GM12872 (cell line): Measurements from ENCODE around the gene IL6R.

Source experiments
- TF ChIP-seq, protein P1 (sequence below): IDR thresholded peaks from 3 replicates; pipeline ENCODE4 v1.5.1; 2011; ENCODE audit warnings: low read depth, mild to moderate bottlenecking, low read length, moderate library complexity; ENCODE audit not compliant: insufficient read depth

Gene IL6R

DNA sequence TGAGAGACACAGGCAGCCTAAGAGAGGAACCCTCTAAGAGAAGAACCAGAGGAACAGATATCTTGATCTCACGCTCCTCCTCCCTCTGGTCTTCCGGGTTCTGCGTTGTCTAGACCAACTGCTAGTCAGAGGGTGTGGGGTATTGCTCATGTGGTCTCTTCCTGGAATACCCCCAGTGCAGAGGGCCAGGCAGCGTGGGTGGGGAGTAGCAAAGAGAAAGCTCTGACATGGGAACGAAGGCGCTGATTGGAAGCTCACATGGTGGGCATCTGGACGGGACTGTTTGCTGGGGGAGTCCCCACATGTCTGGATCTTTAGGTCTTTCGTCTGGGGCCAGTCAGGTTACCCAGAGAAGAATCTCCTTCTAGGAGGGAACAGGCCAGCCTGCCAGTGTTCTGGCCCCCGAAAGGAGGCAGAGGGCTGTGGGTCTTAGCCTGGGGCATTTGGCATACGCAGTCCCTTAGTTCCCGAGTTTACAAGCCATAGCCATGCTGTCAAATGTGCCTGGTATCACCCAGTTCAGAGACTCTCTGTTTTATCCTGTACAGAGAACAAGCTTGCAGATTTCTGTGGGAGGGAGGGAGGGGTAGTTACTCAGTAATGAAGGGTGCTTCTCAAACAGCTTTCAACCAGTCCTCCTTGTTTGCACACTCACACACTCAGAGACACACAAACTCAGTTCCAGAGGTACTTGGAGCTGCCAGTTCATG is 18.3 kb upstream of the IL6R start:
- TF ChIP-seq, protein P1, sequence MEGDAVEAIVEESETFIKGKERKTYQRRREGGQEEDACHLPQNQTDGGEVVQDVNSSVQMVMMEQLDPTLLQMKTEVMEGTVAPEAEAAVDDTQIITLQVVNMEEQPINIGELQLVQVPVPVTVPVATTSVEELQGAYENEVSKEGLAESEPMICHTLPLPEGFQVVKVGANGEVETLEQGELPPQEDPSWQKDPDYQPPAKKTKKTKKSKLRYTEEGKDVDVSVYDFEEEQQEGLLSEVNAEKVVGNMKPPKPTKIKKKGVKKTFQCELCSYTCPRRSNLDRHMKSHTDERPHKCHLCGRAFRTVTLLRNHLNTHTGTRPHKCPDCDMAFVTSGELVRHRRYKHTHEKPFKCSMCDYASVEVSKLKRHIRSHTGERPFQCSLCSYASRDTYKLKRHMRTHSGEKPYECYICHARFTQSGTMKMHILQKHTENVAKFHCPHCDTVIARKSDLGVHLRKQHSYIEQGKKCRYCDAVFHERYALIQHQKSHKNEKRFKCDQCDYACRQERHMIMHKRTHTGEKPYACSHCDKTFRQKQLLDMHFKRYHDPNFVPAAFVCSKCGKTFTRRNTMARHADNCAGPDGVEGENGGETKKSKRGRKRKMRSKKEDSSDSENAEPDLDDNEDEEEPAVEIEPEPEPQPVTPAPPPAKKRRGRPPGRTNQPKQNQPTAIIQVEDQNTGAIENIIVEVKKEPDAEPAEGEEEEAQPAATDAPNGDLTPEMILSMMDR, result no peak

DNA sequence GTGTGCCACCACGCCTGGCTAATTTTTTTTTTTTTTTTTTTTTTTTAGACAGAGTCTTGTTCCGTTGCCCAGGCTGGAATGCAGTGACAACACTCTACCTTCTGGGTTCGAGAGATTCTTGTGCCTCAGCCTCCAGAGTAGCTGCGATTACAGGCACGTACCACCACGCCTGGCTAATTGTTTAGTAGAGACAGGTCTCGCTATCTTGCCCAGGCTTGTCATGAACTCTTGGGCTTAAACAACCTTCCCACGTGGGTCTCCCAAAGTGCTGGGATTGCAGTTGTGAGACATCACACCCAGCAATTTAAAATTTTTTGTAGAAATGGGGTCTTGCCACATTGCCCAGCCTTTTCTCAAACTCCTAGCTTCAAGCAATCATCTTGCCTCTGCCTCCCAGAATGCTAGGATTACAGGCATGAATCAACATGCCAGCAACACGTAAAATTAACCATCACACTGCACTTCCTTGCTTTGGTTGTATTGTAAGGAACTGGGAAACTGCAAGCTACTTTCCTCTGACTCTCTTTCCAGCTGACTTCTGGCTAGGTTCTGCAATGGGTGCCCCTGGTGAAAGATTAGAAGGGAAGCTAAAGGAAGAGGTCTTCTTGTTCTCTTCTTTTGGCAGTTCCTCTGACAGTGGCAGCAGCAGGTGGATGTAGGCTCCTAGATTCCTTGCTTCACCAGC is 13.9 kb upstream of the IL6R start:
- TF ChIP-seq, protein P1, result no peak

DNA sequence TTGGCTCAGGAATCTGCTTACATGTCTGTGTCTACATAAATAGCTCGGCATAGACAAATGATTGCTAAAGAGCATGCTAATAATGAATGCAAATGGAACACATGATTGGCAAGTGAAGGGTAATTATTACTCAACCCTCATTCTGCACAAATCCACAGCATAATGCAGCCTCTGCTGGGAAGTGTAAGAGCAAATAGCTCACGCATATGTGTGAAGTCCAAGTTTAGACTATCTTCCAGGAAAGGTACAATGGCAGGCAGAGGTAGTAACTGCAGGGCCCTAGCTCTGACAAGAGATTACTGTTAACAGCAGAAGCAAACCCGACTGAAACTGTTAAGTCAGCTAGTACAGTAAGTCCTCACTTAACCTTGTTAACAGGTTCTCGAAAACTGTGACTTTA is 7.0 kb upstream of the IL6R start:
- TF ChIP-seq, protein P1, result no peak

DNA sequence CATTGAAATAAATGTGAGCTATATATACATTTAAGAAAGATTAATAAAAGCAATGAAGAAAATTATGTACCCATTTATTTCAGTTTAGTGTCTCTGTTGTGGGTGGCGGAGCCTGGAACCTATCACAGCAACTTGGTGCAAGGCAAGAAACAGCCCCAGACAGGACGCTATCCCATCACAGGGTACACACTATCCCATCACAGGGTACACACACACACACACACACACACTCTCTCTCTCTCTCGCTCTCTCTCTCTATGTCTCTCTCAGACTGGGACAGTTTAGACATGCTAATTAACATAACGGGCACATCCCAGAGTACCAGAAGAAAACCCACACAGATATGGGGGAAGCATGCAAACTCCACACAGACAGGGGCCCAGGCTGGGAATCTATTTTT is 6.5 kb upstream of the IL6R start:
- TF ChIP-seq, protein P1, result no peak

DNA sequence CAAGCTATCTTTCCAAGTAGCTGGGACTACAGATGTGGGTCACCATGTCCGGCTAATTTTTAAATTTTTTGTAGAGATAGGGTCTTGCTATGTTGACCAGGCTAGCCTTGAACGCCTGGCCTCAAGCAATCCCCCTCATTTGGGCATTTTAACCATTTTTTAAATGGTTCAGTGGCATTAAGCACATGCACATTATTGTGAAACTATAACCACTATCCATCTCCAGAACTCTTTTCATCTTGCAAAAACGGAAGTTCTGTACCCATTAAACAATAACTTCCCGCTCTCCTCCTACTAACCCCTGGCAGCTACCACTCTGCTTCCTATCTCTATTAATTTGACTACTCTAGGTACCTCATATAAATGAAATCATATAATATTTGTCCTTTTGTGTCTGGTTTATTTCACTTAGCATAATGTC is 4.8 kb upstream of the IL6R start:
- TF ChIP-seq, protein P1, result no peak

DNA sequence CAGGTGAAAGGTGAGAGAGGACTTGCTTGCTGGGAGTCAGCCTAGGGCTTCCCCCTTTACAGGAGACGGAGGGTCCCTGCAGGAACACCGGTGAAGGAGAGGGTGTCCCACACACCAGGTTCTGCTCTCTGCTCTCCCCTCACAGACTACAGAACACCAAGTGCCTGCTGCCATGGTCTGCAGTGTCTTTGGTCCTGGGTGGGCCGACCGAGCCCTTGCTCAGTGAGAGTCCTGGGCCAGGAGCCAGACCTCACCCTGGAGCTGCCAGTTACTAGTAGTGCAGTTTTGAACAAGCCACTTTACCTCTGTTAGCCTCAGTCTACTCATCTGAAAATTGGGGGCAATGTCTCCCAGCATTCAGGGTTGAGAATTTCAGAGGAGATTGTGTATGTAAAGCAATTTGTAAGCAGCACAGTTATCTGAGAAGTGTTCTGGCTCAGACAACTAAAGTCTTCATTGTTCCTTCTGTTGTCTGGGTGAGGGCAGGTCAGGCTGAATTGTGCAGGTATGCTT is 2.7 kb upstream of the IL6R start:
- TF ChIP-seq, protein P1, result no peak

DNA sequence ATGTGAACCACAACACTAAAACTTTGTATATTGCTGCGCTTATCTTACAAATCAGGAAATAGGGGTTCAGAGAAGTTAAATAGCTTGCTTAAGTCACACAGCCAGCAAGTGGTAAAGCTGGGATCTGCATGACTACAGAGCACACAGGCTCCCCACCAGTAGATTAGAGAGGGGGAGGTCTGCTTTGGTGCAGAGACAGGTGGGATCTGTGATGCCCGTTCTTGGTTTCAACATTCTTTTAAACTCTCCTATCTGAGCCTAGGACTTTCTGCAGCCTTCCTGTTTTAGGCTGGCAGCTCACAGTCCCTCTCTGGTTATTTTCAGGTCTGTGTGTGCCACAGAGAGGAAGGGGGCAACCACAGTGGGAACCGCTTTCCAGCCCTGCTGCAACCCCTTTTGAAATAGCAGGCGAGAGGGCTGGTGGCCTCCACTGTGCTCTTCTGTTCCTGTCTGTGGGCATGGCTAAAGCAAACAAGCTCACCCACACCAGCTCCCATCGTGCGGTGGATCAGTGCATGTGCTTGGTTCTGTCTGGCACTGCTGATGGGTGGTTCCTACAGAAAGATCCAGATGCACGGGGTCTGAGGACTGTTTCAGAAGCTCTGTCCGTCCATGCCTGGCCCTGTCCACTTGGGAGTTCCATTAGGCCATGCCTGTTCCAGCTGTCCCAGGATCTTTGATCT is 1.7 kb upstream of the IL6R start:
- TF ChIP-seq, protein P1, result no peak
